Stimulated activated CD8-positive, alpha-beta memory T cell treated with anti-CD3 and anti-CD28 coated beads, Interleukin-4, amount 100 ng/mL, for 1 hour (primary cell): Measurements from ENCODE around the gene CD8A.
A peak's percentile ranks its signal among the peaks of the same experiment; 100 is the strongest.
"Not testable (repeated sequence)": the region's sequence is repeated elsewhere in the genome, so short reads cannot be mapped to it uniquely, and the experiment has no call there.

ENCODE experiments used
- DNase-seq, 2 donors: peaks; one replicate each; pipeline ENCODE4 v3.0.0-alpha.2; 2020; ENCODE audit warnings: low read depth in 2 of 2, low spot score in 1 of 2

The CD8A gene

DNA sequence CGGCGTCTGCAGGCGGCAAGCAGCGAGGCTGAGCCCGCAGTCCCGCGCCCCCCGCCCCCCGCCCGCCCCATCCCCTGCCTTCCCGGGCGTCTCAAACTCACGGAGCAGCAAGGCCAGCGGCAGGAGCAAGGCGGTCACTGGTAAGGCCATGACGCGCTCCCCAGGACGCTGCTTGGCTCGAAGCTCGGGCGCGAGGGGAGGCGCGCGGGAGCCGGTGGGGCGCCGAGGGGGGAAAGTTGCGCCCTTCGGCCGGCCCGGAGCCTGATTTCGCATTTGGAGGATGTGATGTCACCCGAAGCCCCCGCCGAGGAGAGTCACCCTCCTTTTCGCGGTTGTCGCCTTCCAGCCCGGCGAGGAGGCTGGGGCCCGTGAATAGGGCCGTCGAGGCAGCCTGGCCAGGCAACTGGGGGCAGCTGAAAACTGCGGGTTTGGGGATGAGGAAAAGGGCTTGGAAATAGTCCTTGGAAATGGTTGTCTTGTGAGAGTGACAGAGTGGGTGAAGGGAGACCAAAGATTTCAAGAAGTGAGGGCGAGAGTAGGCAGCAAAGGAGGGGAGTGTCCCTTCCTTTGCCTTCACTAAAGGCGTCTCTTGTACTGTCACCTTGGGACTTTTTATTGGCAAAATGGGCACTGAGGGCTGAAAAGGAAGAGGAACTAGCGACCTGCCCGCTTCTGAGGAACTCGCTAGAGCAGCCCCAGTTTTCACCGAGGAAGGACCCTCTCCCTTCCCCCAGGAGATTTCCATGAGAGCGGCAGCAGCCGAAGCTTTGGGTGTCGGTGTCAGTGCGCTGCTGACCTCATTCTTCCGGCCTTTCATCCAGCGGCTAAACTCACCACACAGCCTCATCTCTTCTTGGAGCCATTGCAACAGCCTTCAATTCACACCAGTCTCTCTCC, at the start of gene CD8A:
TSS of gene CD8A (minus strand) at position 238 of the 897 bp plus-strand sequence. CDS start at position 150, 88 bp downstream.
- DNase-seq: peak; percentile 56 to 69

DNA sequence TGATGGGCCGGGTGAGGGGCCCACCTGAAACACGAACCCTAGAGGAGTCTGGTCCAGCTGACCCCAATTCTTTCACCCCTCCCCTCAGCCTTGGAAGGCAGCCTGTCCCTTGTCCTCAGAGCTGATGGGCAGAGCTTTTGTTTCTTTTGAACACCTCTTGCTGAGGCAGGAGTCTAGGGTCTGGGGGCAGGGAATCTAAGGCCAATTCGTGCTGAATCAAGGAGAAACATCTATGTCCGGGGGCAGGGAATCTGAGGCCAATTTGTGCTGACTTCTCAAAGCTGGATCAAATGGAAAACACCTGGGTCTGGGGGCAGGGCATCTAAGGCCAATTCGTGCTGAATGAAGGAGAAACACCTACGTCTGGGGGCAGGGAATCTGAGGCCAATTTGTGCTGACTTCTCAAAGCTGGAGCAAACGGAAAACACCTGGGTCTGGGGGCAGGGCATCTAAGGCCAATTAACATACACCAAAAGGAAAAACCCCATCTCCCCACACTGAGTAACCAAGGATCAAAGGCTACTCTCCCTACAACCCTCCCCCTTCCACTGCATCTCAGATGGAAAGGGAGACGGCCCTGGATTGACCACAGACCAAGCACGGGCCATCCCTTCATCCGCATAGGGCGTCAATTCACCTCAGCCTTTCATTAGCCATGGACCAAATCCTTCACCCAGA, 49.3 kb upstream of the CD8A start:
- not testable (repeated sequence) for DNase-seq

DNA sequence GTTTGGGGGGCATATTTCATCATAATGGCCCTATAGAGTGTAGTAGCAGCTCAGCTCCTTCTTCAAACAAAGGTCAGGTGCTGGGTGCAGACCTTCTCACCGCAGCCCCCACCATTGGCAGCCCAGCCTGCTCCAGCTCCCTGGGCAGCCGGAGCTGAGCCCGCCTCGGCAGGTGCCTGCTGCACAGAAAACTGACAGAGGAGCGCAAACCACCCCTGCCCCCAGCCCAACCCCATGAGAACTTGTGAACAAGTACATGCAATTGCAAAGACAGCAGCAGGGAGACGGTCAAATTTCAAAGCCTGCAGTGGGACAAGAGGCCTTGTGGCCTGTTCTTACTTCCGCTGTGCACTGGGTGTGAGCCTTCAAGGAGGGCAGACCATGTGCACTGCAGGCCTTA, 48.7 kb upstream of the CD8A start:
- not testable (repeated sequence) for DNase-seq

DNA sequence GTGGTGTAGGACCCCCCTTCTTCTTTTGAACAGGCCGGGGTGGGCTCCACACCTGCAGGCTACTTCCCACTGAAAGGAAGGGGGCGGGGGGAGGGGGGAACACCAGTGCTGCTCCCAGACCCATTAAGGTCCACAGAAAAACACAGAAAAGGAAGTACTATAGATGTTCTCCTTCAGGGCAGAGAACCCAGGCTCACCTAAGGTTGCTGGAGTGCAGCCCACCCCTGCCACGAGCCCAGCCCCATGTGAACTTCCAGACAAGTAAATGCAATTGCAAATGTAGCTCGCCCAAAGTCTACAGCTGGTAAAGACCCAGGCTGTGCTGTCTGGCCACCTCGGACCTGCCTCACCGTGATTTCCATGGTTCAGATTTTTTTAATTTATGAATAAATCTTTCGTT, 47.0 kb upstream of the CD8A start:
- not testable (repeated sequence) for DNase-seq

DNA sequence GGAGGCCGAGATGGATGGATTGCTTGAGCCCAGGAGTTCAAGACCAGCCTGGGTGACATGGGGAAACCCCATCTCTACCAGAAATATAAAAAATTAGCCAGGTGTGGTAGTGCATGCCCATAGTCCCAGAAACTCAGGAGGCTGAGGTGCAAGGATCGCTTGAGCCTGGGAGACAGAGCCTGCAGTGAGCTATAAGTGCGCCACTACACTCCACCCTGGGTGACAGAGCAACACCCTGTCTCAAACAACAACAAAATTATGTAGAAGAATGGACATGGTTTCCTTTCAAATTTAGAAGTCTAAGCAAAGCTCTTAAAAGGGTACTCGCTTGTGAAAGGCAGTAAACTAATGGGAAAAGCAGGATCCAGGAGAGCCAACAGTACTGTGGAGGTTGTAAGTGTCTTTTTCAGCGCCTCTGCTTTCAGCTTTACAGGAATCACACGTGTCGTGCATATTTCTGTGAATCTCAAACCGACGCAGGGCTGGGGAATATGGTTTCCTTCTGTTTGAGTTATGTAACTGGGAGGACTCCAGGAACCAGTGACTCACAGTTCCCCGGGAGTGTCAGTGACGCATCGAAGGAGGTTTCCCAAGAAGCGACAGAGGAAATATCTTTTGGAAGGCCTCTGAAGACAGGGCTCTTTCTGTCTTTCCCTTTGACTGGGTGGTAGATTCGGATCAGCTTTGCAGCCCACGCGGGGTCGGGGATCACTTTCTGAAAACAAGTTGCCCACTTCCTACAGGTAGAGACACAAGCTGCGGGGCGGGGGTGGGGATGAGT, 46.4 kb upstream of the CD8A start:
- peak in 1 of 2 donors; percentile 62 for DNase-seq

DNA sequence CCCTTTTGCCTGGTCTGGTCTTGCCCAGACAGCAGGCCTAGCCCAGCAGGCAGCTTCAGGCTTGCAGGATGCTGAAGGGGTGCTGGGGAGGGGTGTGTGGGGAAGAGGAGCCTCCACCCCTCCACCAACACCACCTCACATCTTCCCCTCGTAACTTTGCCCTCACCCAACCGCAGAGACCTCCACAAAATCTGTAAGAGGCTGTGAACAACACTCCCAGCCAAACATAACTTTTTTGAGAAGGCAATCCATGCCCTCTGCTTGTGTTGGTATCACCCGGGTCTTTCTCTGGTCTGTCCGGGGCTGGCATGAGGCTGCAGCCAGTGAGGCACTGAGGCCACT, 44.8 kb upstream of the CD8A start:
- not testable (repeated sequence) for DNase-seq

DNA sequence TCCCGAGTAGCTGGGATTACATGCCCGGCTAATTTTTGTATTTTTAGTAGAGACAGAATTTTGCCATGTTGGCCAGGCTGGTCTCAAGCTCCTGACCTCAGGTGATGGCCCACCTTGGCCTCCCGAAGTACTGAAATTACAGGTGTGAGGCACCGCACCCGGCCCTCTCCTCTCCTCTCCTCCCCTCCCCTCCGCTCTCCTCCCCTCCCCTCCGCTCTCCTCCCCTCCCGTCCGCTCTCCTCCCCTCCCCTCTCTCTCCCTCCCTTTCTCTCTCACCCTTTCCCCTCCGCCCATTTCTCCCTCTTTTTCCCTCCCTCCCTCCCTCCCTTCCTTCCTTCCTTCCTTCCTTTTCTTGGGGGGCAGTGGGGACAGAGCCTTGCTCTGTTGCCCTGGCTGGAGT, 42.6 kb upstream of the CD8A start:
- DNase-seq: no peak

DNA sequence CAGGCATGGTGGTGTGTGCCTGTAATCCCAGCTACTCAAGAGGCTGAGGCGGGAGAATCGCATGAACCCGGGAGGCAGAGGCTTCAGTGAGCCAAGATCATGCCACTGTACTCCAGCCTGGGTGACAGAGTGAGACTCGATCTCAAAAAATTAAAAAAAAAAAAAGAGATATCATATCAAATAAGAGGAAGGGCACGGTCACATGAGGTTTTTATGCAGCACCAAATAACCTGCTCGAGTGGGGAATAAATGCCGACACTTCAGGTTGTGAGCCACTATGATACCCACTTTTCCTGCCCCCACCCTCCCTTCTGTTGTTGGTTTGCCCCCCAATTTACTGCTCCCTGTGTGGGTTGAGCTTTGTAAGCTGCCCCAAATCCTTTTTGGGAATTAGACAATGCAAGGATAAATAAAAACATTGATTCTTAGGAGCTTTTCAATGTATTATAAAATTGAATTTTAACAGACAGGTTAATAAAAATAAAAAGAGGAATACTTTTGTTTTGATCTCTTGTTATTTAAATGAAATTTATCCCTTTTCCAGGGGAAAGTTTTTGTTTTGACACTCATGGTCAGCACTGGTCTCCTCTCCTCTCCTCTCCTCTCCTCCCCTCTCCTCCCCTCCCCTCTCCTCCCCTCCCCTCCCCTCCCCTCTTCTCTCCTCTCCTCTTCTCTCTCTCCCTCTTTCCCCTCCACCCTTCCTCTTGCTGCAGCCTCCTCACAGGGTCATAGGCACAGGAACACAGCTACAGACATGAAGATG, 41.8 kb upstream of the CD8A start:
- no peak for DNase-seq

DNA sequence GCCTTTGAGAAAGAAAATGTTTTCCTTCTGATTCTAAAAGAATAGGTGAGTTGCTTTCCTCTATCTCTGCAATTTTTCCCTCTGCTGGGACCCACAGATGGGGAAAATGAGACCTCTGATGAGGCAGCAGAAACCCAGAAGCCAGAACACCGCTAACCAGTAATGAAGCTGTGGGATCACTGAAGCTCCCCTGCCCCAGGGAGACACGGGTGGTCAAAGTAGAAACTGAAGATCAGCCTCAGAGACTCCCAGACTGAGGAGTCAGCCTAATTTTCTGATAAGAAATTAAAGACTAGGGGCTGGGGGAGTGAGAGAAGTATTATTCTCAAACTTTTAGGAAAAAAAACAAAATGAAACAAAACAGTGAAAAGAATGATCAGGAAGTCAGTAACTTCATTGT, 40.8 kb upstream of the CD8A start:
- no peak for DNase-seq

DNA sequence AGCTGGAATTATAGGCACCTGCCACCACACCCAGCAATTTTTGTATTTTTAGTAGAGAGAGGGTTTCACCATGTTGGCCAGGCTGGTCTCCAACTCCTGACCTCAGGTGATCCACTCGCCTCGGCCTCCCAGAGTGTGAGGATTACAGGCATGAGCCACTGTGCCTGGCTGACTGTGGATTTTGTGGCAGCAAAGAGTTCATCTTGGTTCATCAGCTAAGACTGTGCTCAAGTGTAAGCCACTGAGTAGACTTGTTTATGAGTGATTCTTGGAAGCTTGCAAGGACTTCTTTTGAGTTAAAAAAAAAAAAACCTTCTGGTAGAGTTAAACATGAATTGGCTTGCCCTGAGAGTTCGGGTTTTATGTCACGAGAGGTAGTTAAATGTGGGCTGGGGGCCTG, 36.2 kb upstream of the CD8A start:
- no peak for DNase-seq

DNA sequence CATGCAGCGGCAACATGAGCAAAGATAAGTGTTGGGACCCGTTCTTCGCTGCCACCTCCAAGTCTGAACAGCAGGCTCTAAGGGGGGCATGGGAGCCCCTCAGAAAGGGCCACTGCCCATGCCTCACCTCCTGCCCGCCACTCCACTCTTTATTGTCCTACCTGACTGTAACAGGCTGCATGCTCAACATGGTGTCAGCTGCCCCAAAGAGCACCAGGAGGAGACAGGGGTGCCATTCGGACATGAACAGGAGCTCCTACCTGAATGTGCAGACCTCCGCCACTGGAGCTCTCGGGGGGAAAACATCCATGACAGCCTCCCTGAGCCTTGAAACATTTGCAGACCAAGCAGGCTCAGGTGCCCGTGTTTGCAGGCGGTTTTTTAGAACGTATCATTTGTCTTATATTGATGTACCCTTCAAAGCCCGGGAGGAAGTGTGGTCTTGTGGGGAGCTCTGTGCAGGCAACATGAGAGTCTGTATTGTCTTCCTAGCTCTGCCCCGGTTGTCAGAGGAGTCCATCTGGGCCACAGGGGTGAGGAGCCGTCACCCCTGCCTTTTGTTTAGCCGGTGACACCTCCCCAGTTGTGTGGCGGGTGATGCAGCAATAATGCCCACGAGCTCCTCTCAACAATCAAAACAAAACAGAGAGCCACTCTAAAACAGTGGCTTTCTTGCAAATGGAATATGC, 35.1 kb upstream of the CD8A start:
- DNase-seq: peak; percentile 41 to 53

DNA sequence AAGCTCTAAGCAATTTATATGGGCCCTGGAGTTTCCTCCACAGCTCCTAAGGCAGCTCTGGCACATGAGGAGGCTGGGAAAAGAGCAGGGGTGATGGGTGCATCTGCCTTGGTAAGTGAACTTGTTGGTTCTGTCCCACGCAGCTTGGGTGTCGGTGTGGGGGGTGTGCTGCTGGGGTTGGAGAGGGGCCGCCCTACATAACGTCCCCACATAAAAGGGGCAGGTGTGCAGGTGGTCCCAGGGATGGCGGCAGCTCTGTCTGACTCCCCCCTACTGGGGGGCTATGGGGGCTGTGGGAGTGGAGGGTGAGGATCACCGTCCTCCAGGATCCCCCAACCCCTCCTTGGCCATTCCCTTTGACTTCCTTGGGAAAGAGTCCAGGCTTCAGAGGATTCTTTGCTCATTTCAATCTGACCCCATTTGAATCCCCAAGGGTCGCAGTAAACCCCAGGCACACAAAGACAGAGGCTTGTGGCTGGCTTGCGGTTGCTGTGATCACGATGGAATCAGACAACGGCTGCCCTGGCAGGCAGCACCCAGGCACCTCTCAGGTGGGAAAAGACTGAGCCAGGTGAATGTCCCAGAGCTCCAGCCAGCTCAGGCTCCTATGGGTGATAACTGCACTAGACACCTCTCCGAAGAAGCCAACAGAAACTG, 34.5 kb upstream of the CD8A start:
- no peak for DNase-seq

DNA sequence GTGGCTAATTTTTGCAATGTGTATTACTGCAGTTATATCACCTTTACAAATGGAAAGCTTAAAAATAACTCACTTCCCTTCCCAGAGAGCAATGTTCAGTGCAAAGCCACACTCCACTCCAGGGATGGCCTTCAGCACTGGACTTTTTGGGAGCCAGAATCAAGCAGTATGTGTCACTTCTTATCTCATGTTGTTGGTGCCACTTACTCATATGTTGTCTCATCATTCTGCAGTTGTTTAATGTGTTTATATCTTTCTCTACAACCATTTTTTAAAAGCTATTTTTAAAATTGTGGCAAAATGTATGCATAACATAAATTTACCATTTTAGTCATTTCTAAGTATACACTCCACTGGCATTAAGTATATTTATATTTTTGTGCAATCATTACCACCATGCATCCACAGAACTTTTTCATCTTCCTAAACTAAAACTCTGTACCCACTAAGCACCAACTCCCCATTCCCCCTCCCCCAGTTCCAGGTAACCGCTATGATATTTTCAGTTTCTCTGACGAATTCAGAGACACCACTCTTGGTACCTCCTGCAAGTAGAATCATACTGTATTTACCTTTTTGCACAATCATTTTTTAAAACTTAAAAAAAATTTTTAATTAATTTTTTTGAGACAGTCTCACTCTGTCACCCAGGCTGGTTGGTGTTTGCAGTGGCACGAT, 32.1 kb upstream of the CD8A start:
- no peak for DNase-seq

DNA sequence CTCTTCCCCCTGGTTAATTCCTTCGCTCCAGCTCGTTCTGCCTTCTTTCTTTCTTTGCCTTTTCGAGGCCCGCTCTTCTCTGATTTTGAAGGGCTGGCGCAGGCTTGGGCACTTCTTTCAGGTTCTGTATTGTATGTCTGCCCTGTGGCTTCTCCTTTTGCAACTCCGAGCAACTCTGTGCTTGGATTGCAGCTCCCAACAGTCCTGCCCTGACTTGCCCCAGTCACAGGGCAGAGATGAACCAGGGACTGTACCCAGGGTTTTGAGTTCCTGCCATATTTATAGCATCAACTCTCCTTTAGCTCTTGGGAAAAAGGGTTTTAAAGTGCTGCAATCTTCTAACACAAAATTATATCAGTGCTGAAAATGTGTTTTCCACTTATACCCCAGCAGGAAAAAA, 31.1 kb upstream of the CD8A start:
- no peak for DNase-seq

DNA sequence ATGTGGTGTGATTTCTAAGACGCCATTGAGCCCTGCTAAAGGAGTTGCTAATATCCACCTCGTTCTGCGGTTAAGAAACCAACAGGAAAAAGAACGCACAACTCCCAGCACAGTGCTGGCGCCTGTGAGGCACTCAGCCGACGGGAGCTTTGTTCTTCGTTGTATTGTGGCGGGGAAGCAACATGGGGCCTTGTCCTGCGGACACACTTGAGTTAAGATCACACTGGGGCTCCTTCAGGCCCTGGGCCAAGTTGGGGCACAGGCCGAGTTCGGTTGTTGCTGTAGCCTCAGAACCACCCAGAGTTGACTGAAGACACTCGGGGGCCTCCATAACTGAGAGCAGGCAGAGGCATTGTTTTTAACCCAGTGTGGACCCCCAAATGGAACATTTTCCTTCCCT, 30.6 kb upstream of the CD8A start:
- DNase-seq: no peak

DNA sequence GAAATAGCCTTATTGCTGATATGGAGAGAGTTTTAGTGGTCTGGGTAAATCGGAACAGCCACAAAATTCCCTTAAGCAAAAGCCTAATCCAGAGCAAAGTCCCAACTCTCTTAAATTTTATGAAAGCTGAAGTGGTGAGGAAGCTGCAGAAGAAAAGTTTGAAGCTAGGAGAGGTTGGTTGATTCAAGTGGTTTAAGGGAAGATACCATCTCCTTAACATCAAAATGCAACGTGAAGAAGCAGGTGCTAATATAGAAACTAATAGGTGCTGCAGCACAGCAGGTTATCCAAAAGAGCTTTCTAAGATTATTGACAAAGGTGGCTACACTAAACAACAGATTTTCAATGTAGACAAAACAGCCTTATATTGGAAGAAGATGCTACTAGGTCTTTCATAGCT, 28.2 kb upstream of the CD8A start:
- no peak for DNase-seq

DNA sequence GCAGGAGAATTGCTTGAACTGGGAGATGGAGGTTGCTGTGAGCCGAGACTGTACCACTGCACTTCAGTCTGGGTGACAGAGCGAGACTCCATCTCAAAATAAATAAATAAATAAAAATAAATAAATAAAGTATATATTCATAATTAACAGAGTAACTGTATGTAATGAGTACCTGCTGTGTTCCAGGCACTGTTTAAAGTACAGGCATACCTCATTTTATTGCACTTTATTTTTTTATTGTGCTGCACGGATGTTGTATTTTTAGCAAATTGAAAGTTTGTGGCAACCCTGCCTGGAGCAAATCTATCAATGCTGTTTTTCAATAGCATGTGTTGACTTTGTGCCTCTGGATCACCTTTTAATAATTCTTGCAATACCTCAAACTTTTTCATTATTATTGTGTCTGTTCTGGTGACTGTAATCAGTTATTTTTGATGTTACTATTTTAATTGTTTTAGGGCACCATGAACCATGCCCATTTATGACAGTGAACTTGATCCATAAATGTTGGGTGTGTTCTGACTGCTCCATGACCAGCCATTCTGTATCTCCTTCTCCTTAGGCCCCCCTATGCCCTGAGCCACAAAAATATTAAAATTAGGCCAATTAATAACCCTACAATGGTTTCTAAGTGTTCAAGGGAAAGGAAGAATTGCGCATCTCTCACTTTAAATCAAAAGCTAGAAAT, 27.5 kb upstream of the CD8A start:
- DNase-seq: no peak

DNA sequence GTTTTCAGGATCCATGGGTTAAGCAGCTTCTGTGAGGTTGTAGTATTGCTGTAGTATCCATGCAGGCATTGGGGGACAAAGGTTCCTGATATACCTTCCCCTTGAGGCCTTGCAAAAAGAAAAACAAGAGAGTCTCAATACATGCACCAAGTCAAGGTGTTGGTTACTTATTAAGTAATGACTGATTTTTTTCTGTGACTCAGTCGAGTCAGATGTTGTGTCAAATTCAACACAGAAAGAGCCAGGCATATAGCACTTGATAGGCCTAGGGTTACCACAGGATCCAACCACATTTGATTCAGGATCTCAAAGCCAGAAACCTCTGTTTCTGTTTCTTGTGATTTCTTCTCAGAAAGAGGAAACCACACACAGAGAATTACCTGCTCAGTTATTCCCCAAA, 24.9 kb upstream of the CD8A start:
- no peak for DNase-seq
